T1000 (cell line): Measurements from ENCODE around the gene CELF2.

ENCODE experiments used
- DNase-seq: peaks from one replicate; lab custom pipeline; 2025; ENCODE audit warnings: mixed read lengths; lab: John Stamatoyannopoulos, UW

CELF2 gene

GRCh38 chr10:11004144-11005077 lies 13.3 kb upstream of the CELF2 start:
- DNase-seq, result no peak

GRCh38 chr10:11005725-11006427 lies 11.8 kb upstream of the CELF2 start:
- no peak for DNase-seq

- DNase-seq, result no peak
Measured at GRCh38 chr10:11006428-11006825, 11.2 kb upstream of the CELF2 start.

GRCh38 chr10:11007476-11008020 lies 10.1 kb upstream of the CELF2 start:
- DNase-seq, result no peak

GRCh38 chr10:11009471-11010308 lies 8.0 kb upstream of the CELF2 start:
- peak; percentile 96 for DNase-seq

GRCh38 chr10:11010582-11010981 lies 7.1 kb upstream of the CELF2 start:
- DNase-seq, result no peak

GRCh38 chr10:11011436-11011835 lies 6.2 kb upstream of the CELF2 start:
- DNase-seq, result no peak

- no peak for DNase-seq
Measured at GRCh38 chr10:11011984-11012383, 5.7 kb upstream of the CELF2 start.

GRCh38 chr10:11012421-11013295 lies 5.0 kb upstream of the CELF2 start:
- no peak for DNase-seq

- DNase-seq, result no peak
Measured at GRCh38 chr10:11013836-11014235, 3.8 kb upstream of the CELF2 start.

- DNase-seq, result no peak
Measured at GRCh38 chr10:11014671-11015445, 2.8 kb upstream of the CELF2 start.

GRCh38 chr10:11015446-11015934 lies 2.2 kb upstream of the CELF2 start:
- no peak for DNase-seq

- DNase-seq, result no peak
Measured at GRCh38 chr10:11017000-11017569, 587 bp upstream of the CELF2 start.

GRCh38 chr10:11018432-11018841 lies 765 bp downstream of the CELF2 start:
- DNase-seq, result no peak

- no peak for DNase-seq
Measured at GRCh38 chr10:11018855-11019631, 1.4 kb downstream of the CELF2 start.

GRCh38 chr10:11019724-11020547 lies 2.3 kb downstream of the CELF2 start:
- DNase-seq, result no peak

GRCh38 chr10:11020548-11020942 lies 2.9 kb downstream of the CELF2 start:
- no peak for DNase-seq

GRCh38 chr10:11022213-11022612 lies 4.5 kb downstream of the CELF2 start:
- no peak for DNase-seq
